Activated T-cell treated with anti-CD3 and anti-CD28 coated beads for 4 hours (primary cell): Measurements from ENCODE around the gene MT1HL1.

ENCODE experiments used
- DNase-seq: peaks from one replicate; pipeline ENCODE4 v3.0.0-alpha.2; 2020

MT1HL1 gene

DNA sequence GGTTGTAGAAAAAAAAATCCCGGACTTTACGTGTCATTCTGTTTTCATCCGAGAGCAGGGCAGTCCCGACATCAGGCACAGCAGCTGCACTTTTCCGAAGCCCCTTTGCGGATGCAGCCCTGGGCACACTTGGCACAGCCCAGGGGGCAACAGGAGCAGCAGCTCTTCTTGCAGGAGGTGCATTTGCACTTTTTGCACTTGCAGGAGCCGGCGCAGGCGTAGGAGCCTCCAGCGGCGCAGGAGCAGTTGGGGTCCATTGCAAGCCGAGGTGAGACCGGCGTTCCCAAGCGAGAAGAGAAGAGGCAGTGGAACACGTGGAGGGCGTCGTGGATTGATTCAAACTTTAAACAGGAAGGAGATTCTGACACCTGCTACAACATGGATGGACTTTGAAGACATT lies at the start of gene MT1HL1:
Gene MT1HL1 (minus strand): TSS at position 326 of the 400 bp plus-strand sequence. CDS start 69 bp downstream, at position 257.
- DNase-seq = no peak

DNA sequence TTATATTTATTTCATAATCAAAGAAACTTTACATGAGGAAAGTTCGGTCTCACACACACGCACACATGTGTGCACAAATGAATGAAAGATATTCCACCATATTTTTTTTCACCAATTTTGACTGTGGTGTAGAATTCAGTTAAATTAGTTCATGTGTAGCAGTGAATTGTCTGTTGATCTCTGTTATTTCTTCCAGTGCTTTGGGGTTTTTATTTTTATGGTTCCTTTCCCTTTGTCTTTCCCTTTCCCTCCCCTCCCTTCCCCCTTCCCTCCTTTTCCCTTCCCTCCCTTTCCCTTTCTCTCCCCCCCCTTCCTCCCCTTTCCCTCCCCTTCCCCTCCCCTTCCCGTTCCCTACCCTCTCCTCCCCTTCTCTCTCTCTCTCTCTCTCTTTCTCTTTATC lies 46.7 kb upstream of the MT1HL1 start:
- no peak for DNase-seq

DNA sequence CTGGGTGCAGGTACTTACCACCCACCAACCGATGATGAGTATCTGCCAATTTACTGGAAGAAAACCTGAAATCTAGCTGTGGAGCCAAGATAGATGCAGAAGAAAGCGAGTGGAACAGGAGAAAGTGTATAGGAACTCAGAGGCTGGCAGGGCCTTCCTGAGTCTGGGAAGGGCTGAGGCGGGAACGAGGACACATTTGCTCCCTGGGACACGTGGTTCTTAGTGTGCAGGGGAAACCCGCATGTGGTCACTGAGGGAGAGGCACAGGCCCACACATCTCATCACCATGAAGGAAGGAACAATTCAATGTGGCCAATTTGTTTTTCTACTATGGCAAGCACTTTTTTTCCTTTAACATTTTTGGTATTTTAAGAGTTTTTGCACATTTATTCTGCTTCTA lies 45.9 kb upstream of the MT1HL1 start:
- no peak for DNase-seq

DNA sequence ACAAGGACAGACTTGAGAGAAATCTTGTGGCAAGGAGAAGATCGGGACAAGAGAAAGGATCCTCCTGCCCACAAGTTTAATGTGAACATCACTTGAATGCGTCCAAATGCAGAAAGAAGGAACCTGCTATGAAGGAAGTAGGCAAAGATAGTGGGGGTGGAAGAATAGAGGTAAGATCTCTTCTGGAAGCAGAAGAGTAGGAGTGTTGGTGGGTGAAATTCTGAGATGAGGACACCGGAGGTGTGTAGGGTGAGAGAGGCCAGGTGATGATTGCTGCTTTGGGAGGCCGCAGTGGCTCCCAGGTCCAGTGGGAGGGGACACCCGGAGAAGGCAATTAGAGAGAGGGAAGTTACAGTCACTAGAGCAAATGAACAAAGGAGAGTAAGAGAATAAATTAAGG lies 44.6 kb upstream of the MT1HL1 start:
- DNase-seq = no peak

DNA sequence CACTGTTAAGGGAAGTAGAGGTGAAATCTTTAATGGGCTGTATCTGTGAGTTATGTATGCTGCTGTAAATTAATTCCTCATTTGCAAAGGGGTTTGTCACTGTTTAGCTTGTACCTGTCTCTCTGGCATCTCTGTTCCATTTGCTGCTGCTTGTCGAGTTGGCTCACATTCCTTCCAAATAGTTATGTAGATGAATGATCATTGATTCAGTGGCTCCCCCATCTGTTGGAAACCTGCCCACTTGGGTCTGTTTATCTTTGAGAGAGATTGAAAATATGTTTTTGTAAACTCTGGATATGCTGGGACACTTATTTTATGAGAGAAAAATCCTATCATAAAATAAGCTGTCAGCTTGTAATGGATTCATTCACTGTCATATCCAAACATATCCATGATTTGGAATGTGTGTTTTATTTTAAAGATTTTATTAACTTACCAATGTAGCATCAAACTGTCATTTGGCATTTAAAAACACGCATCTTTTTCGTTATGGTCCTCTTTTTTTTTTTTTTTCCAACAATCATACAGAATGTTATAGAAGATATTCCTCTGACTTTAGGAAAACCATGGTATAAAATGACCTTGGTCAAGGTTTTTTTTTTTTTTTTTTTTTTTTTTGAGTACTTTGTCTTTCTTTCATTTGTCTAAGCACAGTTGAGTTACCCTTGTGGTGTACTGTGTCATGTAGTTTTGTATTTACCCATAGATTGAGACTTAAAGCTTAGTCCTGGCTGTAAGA lies 41.2 kb upstream of the MT1HL1 start:
- no peak for DNase-seq

DNA sequence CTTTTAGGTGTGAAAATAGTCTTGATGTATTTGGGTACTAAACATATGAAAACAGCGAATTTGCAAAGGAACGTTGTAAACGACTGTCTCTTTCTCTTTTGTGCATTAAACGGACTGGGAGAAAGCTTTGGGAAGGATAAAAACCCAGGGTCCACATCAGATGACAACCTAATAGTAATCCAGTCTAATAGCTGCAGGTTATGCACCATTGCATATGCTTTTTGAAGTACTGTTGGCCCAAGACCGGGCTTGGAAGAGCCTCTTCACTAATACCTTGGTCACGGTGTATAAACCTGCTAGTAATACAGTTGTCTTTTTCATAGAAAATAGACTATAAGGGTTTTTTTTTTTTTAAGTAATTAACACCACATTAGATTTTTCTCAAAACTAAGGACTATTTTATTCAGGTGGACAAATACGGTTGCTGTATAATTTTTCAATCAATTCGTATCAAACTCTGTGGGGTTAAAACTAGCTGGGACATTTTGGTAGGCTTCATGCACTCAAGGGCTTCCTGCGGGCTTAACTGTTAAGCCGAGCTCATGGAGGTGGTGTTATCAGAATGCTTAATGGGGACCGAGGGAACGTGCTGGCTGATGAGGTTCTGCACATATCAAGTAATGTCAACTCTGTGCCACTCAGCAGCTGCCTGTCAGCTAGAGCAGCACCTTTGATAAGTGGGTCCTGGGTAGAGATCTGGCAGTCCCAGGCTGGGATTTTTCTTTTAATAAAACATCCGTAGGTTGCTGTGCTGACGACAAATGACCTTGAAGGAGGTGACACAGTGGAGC lies 39.8 kb upstream of the MT1HL1 start:
- DNase-seq = no peak

DNA sequence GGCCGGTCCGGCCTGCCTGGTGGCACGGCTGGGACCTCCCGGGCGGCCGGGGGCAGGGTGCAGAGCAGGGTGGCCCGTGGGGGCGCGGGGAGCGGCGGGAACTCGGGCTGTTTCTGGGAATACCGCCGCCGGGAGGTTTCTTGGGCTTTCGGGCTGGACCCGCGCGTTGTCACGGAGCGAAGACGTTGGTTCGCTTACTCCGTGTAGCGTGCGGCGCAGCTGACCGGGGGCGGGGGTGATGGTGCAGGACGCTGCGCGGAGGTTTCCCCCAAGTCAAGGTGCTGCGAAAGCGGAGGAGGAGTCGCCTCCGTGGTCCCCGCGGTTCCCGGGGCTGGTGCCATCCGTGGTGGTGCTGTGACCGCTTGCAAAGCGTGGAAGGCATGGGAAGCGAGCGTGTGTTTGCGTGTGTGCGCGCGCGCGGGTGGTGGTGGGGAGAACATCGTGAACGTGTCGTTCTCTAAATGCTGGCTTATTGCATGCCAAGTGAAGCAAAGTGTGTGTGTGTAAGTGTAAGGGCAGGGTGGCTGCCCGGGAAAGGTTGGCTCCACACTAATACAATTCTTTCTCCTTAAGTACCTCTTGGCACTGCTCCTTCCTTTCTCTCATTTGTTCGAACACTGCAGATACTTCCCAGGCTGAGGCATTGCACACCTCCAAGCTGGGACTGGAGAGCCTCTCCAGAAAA lies 38.8 kb upstream of the MT1HL1 start:
- DNase-seq = no peak

DNA sequence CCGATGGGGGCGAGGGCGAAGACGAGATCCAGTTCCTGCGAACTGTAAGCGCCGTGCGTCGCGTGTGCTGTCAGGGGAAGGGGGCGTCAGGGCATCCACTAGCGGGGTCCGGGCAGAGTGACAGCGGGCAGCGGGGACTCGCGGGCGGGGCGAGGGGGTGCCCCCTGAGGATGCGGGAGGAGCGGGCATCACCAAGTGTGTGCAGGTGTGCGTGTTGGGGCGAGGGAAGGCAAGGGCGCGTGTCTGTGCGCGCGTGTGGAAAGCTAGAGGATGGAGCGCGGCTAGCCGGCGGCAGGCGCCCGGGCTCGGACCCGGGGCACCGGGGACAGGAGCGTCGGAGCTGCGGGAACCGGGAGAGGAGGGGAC lies 38.3 kb upstream of the MT1HL1 start:
- DNase-seq = no peak

DNA sequence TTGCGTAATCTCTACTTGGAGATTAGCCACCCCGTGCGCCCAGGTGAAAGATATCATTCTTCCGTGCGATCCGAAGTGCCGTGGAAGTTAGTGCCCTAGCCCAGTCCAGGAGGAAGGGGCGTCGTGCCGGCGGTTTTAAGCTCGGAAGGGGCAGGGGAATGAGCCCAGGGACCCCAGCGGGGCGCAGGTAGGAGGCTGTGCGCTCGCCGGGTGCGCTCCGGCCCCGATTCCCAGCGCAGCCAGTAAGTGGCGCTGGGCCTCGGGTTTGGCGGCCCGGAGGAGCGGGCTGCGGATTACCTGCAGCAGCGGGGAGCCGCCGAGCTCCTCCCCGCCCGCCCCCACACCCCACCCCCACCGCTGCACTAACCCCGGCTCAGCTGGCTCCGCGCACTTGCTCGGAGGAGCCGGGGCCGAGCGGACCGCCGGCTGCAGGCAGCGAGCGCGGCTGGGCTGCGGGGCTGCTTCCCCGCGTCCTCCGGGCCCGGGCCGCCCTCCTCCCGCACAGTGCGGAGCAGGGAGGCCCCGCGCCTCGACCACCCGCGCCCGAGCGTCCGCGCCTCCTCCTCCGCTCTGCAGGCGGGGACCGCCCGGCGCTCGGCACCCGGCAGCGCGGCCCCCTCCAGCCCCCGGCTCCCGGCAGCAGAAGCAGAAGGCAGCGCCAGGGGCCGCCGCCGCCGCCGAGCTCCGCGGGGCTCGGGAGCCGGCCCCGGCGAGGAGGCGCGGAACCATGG lies 37.7 kb upstream of the MT1HL1 start, which contains the start of gene RYR2:
Gene RYR2 (plus strand): TSS at position 390 of the 731 bp plus-strand sequence. CDS start 338 bp downstream, at position 728.
- no peak for DNase-seq

DNA sequence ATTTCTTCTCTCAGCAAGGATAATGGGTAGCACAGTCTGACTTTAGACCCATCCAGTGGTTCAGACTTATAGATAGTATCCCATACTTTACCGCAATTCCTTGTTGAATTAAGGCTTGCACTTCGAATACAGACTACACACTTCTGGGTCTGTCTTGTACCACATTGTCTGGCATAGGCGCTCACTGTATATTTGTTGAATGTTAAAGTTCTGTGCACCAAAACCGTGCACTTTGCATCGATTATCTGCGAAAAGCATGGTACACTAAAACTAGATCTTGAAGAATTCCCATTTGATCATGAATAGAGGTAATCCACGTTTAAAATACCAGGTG lies 37.2 kb upstream of the MT1HL1 start:
- DNase-seq = no peak

DNA sequence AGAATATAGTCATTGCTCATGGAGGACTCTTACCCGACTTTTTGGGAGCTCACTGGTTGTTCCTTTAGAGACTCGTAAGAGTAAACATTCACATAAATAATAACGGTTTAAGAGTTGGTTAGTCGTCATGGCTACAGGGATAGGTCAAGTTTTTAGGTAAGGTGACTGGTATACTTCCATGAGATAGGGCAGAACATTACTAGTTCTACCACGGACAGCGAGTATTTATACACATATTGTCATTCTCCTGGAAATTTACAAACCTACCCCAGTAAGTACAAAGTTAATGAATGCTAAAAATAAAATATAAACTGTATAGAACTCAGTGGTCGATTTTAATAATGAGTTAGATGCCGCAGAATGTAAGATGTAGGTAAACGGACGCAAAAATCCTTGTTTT lies 36.6 kb upstream of the MT1HL1 start:
- no peak for DNase-seq

DNA sequence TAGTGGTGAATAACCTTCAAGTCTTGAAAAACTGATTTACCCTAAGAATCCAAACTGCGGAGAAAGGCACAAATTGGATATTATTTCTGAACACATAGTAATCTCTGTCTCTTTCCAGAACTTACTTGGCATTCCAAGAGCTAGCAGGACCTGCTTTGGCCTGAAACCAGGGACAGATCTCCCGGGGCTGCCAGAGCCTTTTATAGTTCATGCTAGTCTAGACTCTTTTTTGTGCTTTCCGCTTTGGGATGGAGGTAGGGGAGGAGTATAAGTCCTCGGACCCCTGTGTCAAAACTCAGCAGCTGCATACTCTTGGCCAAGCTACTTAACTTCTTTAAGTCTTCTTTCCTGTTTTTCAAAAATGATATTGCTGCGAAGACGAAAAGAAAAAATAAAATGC lies 34.0 kb upstream of the MT1HL1 start:
- DNase-seq = no peak

DNA sequence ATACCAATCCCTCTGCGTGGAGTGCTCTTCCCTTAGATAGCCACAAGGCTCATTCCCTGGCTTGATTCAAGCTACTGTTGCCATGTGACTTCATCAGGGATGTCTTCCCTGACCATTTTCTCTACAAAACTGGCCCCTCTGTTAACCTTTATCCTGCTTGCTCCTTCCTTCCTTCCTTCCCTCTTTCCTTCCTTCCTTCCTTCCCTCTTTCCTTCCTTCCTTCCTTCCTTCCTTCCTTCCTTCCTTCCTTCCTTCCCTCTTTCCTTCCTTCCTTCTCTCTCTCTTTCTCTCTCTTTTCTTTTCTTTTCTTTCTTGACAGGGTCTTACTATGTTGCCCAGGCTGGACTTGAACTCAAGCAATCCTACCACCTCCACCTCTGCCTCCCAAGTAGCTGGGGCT lies 31.5 kb upstream of the MT1HL1 start:
- no peak for DNase-seq

DNA sequence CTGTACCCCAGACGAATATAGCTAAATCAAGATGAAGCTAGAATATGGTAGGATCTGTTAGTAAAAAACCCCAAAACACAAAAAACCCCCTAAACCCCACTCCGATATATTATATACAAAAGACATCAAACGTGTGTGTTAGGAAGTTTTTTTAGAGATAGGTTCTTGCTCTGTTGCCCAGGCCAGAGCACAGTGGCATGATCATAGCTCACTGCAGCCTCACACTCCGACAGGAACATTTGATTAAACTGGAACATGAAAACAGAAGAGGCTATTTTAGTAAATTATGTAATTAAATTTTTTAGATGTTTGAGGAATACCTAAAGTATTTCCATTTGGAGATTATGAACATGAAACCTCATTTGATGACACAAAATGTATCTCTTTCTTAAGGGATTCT lies 29.6 kb upstream of the MT1HL1 start:
- DNase-seq = no peak

DNA sequence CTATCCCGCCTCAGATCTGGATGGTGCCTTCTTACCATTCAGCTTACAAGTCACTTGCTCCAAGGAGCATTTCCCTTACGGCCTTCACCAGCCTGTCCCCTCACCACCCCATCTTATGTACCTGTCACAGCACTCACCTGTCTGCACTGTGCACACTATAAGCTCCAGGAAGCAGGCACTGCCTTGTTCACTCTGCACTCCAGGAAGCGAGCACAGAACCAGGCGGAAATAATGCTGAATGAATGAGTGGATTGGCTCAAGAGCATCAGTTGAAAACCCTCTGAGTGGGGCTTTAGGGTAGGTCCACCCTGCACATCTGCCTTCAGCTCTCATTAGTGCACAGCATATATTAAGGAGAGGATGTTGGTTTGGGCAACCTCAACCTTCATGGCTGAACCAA lies 28.8 kb upstream of the MT1HL1 start:
- DNase-seq = no peak

DNA sequence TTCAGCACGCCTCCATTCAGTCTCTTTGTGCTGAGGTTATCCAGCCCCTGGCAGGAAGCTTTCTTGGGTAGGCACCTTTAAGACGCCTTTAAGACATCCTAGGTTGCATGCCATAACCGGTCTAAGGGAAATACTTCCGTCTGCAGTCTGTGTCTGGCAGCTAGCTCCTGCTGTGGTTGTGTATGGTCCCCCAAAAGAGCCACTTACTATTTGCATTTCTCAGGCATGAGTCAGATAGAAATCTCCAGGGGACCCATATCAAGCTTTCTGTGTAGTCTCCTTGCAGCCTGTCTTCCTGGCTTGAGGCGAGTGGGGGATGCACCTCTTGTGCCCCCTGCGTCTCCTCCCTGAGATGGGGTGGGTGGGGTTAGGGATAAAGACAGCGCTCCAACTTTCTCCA lies 27.8 kb upstream of the MT1HL1 start:
- no peak for DNase-seq

DNA sequence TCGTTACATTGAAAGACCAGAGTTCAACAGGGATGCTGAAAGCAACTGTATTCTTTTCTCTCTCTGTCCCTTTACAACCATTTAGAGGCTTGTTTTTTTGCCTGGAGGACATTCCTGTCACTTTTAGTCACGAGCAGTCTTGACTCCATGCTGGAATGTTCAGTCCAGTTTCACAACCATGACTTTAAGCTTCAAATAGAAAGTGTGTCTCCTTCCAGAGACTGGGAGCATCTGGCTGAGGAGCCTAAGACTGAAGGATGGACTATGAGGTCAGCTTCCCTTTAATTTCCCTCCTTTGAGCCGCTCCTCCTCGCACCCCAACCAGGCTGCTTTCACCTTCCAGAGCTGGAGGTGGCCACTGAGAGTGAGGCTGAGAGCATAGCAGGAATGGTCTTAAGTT lies 27.2 kb upstream of the MT1HL1 start:
- DNase-seq = no peak

DNA sequence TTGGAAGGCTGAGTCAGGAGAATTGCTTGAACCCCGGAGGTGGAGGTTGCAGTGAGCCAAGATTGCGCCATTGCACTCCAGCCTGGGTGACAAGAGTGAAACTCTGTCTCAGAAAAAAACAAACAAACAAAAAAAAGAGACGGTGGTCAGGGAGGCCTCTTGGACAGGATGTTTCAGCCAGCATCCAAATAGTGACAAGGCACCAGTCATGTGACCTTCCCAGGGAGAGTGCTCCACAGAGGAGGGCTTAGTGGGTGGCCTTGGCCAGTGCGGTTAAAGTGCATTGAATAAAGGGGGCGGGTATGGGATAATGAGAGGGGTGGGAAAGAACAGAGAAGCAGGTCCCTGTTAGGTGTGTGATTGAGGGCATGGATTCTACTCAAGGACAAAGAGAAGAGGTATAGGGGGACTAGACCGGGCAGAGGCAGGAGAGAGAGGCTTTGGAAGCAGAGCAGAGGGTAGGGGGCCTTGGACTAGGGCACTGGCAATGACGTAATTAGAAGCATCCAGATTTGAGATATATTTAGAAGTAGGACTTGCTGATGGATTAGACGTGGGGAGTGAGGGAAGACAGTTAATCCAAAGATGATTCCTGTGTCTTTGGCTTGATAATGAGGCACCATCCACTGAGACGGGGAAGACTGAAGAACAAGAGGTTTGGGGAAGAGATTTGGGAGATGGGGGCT lies 25.8 kb upstream of the MT1HL1 start:
- DNase-seq = no peak

DNA sequence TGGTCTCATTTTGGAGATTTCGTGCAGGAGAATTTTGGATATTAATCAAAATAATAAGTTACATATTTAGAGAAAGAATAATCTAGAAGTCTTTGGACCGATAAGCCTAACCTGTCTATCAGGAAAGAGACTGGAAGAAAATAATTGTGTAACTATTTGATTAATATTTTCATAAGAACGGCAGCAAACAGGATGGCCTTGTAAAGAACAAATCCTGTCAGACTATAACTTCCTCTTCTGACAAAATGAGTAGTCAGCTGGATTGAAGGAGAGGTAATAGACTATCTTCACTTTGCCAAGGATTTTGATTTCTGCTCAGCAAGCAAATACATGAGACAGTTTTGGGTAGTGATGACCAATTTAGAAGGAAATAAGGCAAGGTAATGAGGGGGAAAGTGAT lies 25.0 kb upstream of the MT1HL1 start:
- no peak for DNase-seq

DNA sequence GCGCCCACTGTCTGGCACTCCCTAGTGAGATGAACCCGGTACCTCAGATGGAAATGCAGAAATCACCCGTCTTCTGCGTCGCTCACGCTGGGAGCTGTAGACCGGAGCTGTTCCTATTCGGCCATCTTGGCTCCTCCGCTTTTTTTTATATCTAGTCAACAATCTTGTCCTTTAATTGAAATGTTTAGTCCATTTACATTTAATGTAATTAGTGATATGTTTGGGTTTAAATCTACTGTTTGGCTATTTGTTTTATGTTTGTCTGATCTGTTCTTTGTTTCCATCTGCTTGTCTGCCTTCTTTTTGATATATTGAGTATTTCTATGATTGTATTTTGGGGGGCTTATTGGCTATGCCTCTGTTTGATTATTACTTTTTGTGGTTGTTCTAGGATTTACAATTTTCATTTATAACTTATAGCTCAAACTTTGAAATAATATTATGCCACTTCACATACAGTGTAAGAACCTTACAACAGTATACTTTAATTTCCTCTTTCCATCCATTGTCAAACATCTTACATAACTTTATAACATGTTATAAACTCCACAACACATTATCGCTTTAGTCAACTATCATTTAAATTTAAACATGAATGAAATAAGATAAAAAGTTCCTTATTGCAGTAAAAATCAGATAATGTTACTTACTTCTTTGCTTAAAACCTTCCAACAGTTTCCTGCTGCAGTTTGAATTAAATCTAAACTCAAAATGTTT lies 21.3 kb upstream of the MT1HL1 start:
- no peak for DNase-seq

DNA sequence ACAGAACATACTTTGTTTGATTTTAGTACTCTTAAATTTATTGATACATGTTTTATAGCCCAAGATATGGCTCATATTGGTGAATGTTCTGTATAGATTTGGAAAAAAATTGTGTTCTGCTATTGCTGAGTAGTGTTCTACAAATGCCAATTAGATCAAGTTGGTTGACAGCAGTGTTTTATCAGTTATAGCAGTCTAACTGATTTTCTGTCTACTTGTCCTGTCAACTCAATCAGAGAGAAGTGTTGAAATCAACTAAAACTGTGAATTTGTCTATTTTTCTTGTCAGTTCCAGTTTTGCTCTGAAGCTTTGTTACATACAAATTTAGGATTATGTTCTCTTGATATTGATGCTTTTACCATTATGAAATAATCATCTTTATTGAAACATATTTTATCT lies 14.7 kb upstream of the MT1HL1 start:
- DNase-seq = no peak

DNA sequence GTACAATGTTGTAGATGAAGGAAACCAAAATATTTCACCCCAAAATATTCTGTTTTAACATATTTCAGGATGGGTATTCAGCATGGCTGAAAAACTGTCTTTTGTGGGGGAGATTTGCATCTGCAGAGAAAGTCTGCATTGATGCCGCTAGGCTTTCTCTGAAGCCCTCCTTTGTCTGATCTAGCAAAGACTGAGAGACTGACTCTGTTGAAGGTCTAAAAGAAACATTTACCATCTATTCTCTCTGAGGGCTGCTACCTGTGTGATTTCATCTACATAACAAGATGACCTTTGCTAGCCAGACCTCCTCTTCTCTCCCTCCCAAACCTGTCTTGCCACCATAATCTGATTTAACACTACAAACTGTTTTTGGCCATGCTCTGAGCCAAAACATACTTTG lies 12.4 kb upstream of the MT1HL1 start:
- no peak for DNase-seq
